Fibroblast of the aortic adventitia (primary cell): ENCODE results near the gene TMEM273. TPM values are rescaled to one million over a fixed set of nuclear protein-coding genes. Genes with fewer than 3 reads are reported as not detected.
"Not testable (repeated sequence)": the region's sequence is repeated elsewhere in the genome, so short reads cannot be mapped to it uniquely, and the experiment has no call there.

Source experiments
- DNase-seq: peaks from one replicate; pipeline ENCODE4 v3.0.0-alpha.2; 2010; ENCODE audit warnings: low read depth
- H3K4me3 ChIP-seq: 2 replicates; pipeline ENCODE4 v1.5.1; 2011; ENCODE audit warnings: low read depth, mild to moderate bottlenecking, control low read depth, low read length, moderate library complexity
- total RNA-seq: library from RNA; depleted of rRNA; stranded (reverse); fragments of >200 nt; gene quantifications from 2 replicates; pipeline ENCODE4 v1.2.3, GENCODE V29; 2012; ENCODE audit warnings: low replicate concordance
- TF ChIP-seq, protein P1 (sequence below): IDR thresholded peaks from 2 replicates; pipeline ENCODE4 v1.5.1; 2011; ENCODE audit warnings: mild to moderate bottlenecking, low read length, control low read depth, inconsistent platforms; ENCODE audit not compliant: insufficient read depth

The TMEM273 gene
- total RNA-seq, 1 donor, result not detected

DNA sequence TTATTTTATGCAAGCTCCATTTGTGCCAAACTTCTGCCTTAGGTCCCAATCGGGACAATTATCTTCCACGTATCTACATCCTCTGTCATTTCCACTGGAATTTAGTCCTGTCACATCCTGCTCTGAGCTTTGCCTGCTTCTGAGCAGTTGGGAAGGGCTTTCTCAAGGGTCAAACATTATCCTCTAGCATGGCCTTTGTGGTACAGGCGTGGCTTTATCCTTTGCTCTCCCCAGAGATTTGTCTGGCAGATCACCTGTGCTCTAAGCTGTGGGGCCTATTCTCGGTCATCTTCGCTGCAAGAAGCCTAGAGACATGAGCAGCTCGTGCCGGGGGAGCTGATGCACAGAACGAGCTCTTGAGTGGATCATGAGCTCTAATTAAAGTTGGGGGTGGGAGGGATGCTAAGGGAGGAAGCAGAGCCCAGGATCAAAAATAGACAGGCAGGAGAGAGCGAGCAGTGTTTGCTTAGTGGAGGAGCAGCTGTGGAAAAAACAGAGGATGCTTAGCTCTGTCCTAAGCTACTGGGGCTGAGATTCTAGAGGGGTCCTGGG lies 19.8 kb upstream of the TMEM273 start:
- H3K4me3 ChIP-seq, result no peak overlapping the region
- DNase-seq, result no peak
- TF ChIP-seq, protein P1, sequence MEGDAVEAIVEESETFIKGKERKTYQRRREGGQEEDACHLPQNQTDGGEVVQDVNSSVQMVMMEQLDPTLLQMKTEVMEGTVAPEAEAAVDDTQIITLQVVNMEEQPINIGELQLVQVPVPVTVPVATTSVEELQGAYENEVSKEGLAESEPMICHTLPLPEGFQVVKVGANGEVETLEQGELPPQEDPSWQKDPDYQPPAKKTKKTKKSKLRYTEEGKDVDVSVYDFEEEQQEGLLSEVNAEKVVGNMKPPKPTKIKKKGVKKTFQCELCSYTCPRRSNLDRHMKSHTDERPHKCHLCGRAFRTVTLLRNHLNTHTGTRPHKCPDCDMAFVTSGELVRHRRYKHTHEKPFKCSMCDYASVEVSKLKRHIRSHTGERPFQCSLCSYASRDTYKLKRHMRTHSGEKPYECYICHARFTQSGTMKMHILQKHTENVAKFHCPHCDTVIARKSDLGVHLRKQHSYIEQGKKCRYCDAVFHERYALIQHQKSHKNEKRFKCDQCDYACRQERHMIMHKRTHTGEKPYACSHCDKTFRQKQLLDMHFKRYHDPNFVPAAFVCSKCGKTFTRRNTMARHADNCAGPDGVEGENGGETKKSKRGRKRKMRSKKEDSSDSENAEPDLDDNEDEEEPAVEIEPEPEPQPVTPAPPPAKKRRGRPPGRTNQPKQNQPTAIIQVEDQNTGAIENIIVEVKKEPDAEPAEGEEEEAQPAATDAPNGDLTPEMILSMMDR, result no peak

DNA sequence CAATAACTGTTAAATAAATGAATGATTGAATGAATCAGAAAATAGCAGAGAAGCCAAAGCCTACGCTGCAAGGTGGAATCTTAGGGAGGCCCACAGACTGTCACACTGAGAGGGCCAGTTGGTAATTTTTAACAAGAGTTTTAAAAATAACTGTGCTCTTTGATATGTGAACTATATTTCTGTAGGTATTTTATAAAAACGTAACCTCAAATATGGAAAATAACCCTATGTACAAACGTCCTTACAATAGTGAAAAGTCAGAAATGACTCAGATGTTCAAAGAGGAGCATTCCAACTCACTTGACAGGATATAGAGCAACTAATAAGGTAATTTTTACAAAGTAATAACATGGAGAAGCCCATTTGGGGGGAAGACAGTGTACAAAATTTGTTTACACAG lies 18.9 kb upstream of the TMEM273 start:
- no peak for DNase-seq
- no peak overlapping the region for H3K4me3 ChIP-seq
- TF ChIP-seq, protein P1, result no peak

GRCh38 chr10:49205206-49205605 lies 17.0 kb upstream of the TMEM273 start:
- TF ChIP-seq, protein P1, result no peak
- DNase-seq, result no peak
- H3K4me3 ChIP-seq, result no peak overlapping the region

- TF ChIP-seq, protein P1, result no peak
- H3K4me3 ChIP-seq, result no peak overlapping the region
- no peak for DNase-seq
Observed at GRCh38 chr10:49204119-49204518, 15.9 kb upstream of the TMEM273 start.

DNA sequence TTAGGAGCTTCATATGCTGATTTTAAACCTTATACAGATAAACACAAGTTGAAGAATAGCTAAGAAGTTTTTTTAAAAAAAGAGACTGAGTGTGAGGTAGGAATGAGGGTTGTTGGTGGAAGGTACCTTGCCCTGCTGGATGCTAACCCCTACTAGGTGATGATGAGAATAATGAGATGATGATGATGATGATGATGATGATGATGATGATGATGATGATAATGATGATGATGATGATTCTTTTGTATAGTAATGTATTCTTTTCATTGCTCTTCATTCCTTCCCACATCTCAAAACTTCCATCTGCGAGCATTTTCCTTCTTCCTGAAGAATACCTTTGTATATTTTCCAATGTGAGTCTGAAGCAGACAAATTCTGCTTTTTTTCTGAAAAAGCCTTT lies 14.1 kb upstream of the TMEM273 start:
- TF ChIP-seq, protein P1, result no peak
- no peak for DNase-seq
- H3K4me3 ChIP-seq, result no peak overlapping the region

- TF ChIP-seq, protein P1, result no peak
- no peak for DNase-seq
Observed at GRCh38 chr10:49200854-49201253, 12.7 kb upstream of the TMEM273 start.

DNA sequence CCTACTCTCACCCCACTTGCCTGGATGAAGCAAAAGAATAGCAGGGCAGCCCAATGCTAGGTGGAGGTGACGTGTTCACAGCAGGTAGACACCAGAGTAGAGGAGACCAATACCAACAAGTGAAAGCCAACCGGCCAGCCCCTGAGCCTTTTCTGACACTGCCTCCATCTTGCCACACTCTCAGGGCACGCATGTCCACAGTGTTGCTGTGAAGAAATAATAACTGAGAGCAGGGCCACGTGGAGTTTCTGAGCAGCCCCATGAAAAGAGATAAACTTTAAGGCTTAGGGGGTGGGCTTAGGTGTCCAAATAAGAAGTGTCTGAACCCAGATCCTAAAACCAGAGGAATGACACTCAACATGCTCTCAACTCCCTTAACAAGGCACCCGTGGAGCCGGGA lies 9.0 kb upstream of the TMEM273 start:
- DNase-seq, result no peak
- TF ChIP-seq, protein P1, result no peak
- H3K4me3 ChIP-seq, result no peak overlapping the region

More at GRCh38 chr10:49200854-49201253, 12.7 kb upstream of the TMEM273 start:
- H3K4me3 ChIP-seq, result no peak overlapping the region

- not testable (repeated sequence) for DNase-seq
Observed at GRCh38 chr10:49195864-49196263, 7.7 kb upstream of the TMEM273 start.

More at GRCh38 chr10:49195864-49196263, 7.7 kb upstream of the TMEM273 start:
- H3K4me3 ChIP-seq, result not testable (repeated sequence)
